Natural killer cell (primary cell): ENCODE measurements around the gene ADAMTSL5. TPM values are rescaled to one million over a fixed set of nuclear protein-coding genes. Genes with fewer than 3 reads are reported as not detected.
"Not testable (repeated sequence)": the region's sequence is repeated elsewhere in the genome, so short reads cannot be mapped to it uniquely, and the experiment has no call there.

Source experiments
- ATAC-seq, 3 donors: fragments of 150-1000 bp in 2 of 3; fragments of 200-7000 bp in 1 of 3; cut with Tn5 transposase; 1 replicate in 1 of 3; 2 replicates in 2 of 3; pipeline ENCODE4 v1.10.0; 2021; ENCODE audit warnings: mild to moderate bottlenecking in 2 of 3, moderate library complexity in 2 of 3
- DNase-seq, 2 donors: peaks; one replicate each; pipeline versions ENCODE4 v3.0.0 to v3.0.0-alpha.2; 2013 to 2021; ENCODE audit warnings: mixed read lengths in 1 of 2
- H3K27ac ChIP-seq: one replicate; pipeline ENCODE4 v1.5.1; 2013; ENCODE audit warnings: mild to moderate bottlenecking, low read length
- H3K27me3 ChIP-seq: one replicate; pipeline ENCODE4 v1.6.1; 2013; ENCODE audit warnings: low read length; ENCODE audit not compliant: control insufficient read depth, insufficient read depth
- H3K36me3 ChIP-seq: one replicate; pipeline ENCODE4 v1.6.1; 2013; ENCODE audit warnings: low read length; ENCODE audit not compliant: control insufficient read depth, insufficient read depth
- H3K4me1 ChIP-seq: one replicate; pipeline ENCODE4 v1.6.1; 2013; ENCODE audit warnings: low read length; ENCODE audit not compliant: control insufficient read depth, insufficient read depth
- H3K4me3 ChIP-seq: one replicate; pipeline ENCODE4 v1.5.1; 2013; ENCODE audit warnings: low read length
- H3K9me3 ChIP-seq: one replicate; pipeline ENCODE4 v1.6.1; 2013; ENCODE audit warnings: low read length; ENCODE audit not compliant: control insufficient read depth, insufficient read depth
- H3K27ac Mint-ChIP-seq, 2 donors: one replicate each; pipeline ENCODE4 v1.8.0; 2022; ENCODE audit warnings: mild to moderate bottlenecking in 2 of 2, mixed read lengths in 2 of 2, moderate library complexity in 1 of 2
- H3K27me3 Mint-ChIP-seq, 2 donors: one replicate each; pipeline ENCODE4 v1.8.0; 2022; ENCODE audit warnings: low read depth in 2 of 2, mixed read lengths in 2 of 2
- H3K36me3 Mint-ChIP-seq: one replicate; pipeline ENCODE4 v1.8.0; 2022; ENCODE audit warnings: mixed read lengths
- H3K4me1 Mint-ChIP-seq, 2 donors: one replicate each; pipeline ENCODE4 v1.8.0; 2022; ENCODE audit warnings: mixed read lengths in 2 of 2
- H3K4me3 Mint-ChIP-seq: one replicate; pipeline ENCODE4 v1.8.0; 2022; ENCODE audit warnings: mild to moderate bottlenecking, moderate library complexity, mixed read lengths
- H3K9me3 Mint-ChIP-seq, 2 donors: one replicate each; pipeline ENCODE4 v1.8.0; 2022; ENCODE audit warnings: mixed read lengths in 2 of 2
- CTCF ChIP-seq: fragments of 200-600 bp; IDR thresholded peaks from one replicate; pipeline ENCODE4 v1.8.0; 2022; ENCODE audit warnings: antibody characterized with exemption
- WGBS: methylation state at CpG from one replicate; pipeline ENCODE4 v1.1.7; 2013; ENCODE audit warnings: missing lambda C conversion rate; ENCODE audit not compliant: insufficient coverage; 5-methylcytosine and 5-hydroxymethylcytosine counted together
- intact Hi-C: fragments of 100-400 bp; cut with micrococcal nuclease; formaldehyde crosslinking; loops from one replicate; pipeline ENCODE4 v1.14.2; 2022
- total RNA-seq, 4 donors: library from RNA; stranded (reverse); fragments of 120-200 nt in 1 of 4; gene quantifications; one replicate each; pipeline versions ENCODE4 v1.2.3 to v1.2.4, GENCODE V29; 2013 to 2022

The ADAMTSL5 gene
- total RNA-seq, 3 donors from 2014 or later (not counting 1 experiment from before 2014, with no cell fraction given) = 0.70 to 2.5 (median 1.0) TPM

GRCh38 chr19:1549332-1549945, 36.6 kb upstream of the ADAMTSL5 start:
- intact Hi-C loops = loop anchor here (5.0 to 10.0 kb wide), 2 partner anchors 123 to 275 kb away; no protein-coding TSS in a partner anchor
- no peak for ATAC-seq
- Mint-ChIP-seq H3K9me3 (no peaks in the 10 kb centered on the region), H3K4me3 (no peak overlapping the region), H3K27ac (no peak overlapping the region), H3K4me1 (peaks cover 0 to 6% of the 10 kb centered on the region in 2 donors), H3K27me3 (peaks cover 0 to 9% of the 10 kb centered on the region in 2 donors), H3K36me3 (no peaks in the 10 kb centered on the region)
- Histone ChIP-seq H3K36me3 (no peaks in the 10 kb centered on the region), H3K4me3 (no peak overlapping the region), H3K27ac (no peak overlapping the region), H3K9me3 (no peaks in the 10 kb centered on the region), H3K4me1 (peaks cover 6% of the 10 kb centered on the region), H3K27me3 (no peaks in the 10 kb centered on the region)
- no peak for DNase-seq
- no peak for TF ChIP-seq CTCF
- WGBS = 82% methylated on average over 4 of the region's 4 CpGs

- no peaks in the 10 kb centered on the region for H3K4me1 ChIP-seq
- H3K9me3 ChIP-seq = no peaks in the 10 kb centered on the region
- intact Hi-C loops = loop anchor here (10.0 kb wide), 1 partner anchor 284 kb away; no protein-coding TSS in a partner anchor
- H3K27ac ChIP-seq = no peak overlapping the region
- TF ChIP-seq CTCF = no peak
- H3K27me3 ChIP-seq = peaks cover 2% of the 10 kb centered on the region
- ATAC-seq (no peak), DNase-seq (no peak)
- WGBS = 41% methylated on average over 17 of the region's 17 CpGs
- Mint-ChIP-seq H3K4me3 (no peak overlapping the region), H3K27me3 (peaks cover 6 to 11% of the 10 kb centered on the region in 2 donors), H3K27ac (no peak overlapping the region), H3K36me3 (no peaks in the 10 kb centered on the region), H3K4me1 (no peaks in the 10 kb centered on the region), H3K9me3 (no peaks in the 10 kb centered on the region)
- H3K36me3 ChIP-seq = no peaks in the 10 kb centered on the region
- H3K4me3 ChIP-seq = no peak overlapping the region
These were observed 27.6 kb upstream of the ADAMTSL5 start for GRCh38 chr19:1540365-1540925.

GRCh38 chr19:1539749-1540148, 26.9 kb upstream of the ADAMTSL5 start:
- H3K9me3 ChIP-seq, H3K4me1 Mint-ChIP-seq, ATAC-seq, H3K36me3 ChIP-seq, H3K27ac Mint-ChIP-seq, H3K27ac ChIP-seq, H3K4me1 ChIP-seq, H3K27me3 ChIP-seq, H3K36me3 Mint-ChIP-seq, DNase-seq, H3K9me3 Mint-ChIP-seq, H3K4me3 Mint-ChIP-seq, H3K4me3 ChIP-seq: not testable (repeated sequence)
- H3K27me3 Mint-ChIP-seq = peaks cover 6 to 11% of the 10 kb centered on the region in 2 donors
- WGBS = 88% methylated on average over 9 of the region's 11 CpGs
- intact Hi-C loops = loop anchor here (10.0 kb wide), 1 partner anchor 285 kb away; no protein-coding TSS in a partner anchor

DNA sequence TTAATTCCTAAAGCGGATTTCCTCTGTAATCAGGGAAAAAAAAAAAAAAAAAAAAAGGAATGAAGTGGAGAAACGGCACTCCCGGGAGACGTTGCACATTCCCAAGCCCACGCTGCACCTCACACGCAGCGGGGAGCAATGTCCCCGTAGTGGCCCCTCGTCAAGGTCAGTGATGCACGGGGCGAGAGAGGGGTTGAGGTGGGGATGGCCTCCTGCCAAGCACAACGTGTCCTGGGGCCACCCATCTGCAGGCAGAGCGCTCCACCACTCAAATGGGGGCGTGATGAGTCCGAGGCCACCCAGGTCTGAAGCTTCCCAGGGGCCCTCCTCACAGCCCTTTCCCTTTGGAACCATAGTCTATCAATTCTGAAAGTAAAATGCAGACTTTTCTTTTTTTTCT, 26.2 kb upstream of the ADAMTSL5 start:
- H3K36me3 ChIP-seq = no peaks in the 10 kb centered on the region
- intact Hi-C loops = no loop called here
- ATAC-seq (no peak), DNase-seq (no peak)
- no peak overlapping the region for H3K4me3 ChIP-seq
- Mint-ChIP-seq H3K27ac (no peak overlapping the region), H3K4me1 (no peaks in the 10 kb centered on the region), H3K36me3 (no peaks in the 10 kb centered on the region), H3K4me3 (no peak overlapping the region), H3K9me3 (no peaks in the 10 kb centered on the region), H3K27me3 (peaks cover 6 to 11% of the 10 kb centered on the region in 2 donors)
- no peaks in the 10 kb centered on the region for H3K4me1 ChIP-seq
- H3K27ac ChIP-seq = no peak overlapping the region
- no peak for TF ChIP-seq CTCF
- H3K9me3 ChIP-seq = no peaks in the 10 kb centered on the region
- H3K27me3 ChIP-seq = peaks cover 2% of the 10 kb centered on the region
- 70% methylated on average over 15 of the region's 15 CpGs for WGBS

GRCh38 chr19:1535699-1536098, 22.9 kb upstream of the ADAMTSL5 start:
- H3K4me3 ChIP-seq, H3K27me3 Mint-ChIP-seq, H3K9me3 Mint-ChIP-seq, H3K27me3 ChIP-seq, DNase-seq, H3K4me1 ChIP-seq, intact Hi-C loops, H3K9me3 ChIP-seq, ATAC-seq, H3K27ac Mint-ChIP-seq, H3K36me3 Mint-ChIP-seq, H3K4me3 Mint-ChIP-seq, H3K4me1 Mint-ChIP-seq, H3K27ac ChIP-seq, H3K36me3 ChIP-seq: not testable (repeated sequence)
- WGBS = 96% methylated on average over 7 of the region's 7 CpGs
